ENCODE measurements around the gene BRWD1. TPM values are rescaled to one million over a fixed set of nuclear protein-coding genes. Genes with fewer than 3 reads are reported as not detected.
A peak's percentile ranks its signal among the peaks of the same experiment; 100 is the strongest.

The BRWD1 gene
- total and polyA plus RNA-seq, 2 of the 8 experiments (the other 6 are each of a cell fraction or from before 2014, with no cell fraction given), result 9.3 to 45.2 TPM

GRCh38 chr21:39182016-39182415 is 131.4 kb downstream of the BRWD1 start:
- peak overlapping the region; percentile 72 to 90 for H3K4me2 ChIP-seq (ENCODE audit: insufficient read depth in 1 of 2, low read depth in 2 of 2, low read length in 2 of 2)
- ChIA-PET POLR2A (ENCODE audit: partially characterized antibody) (interaction anchor here (1.0 to 1.7 kb wide), 4 partner anchors 9 to 166 kb away, joined by 3 to 5 read pairs (median 4); partner anchors contain the start of gene BRWD1), CTCF (ENCODE audit: partially characterized antibody) (no interaction called here)
- no peak overlapping the region for H2BK120ac ChIP-seq (replicated peaks; ENCODE audit: low read depth, low read length)
- FAIRE-seq, result no peak
- H2BK20ac ChIP-seq (ENCODE audit: low read length), result no peak overlapping the region
- H3K27ac ChIP-seq (ENCODE audit: low read depth, low read length), result no peak overlapping the region
- H3K36me3 ChIP-seq (ENCODE audit: control insufficient read depth in 2 of 4, insufficient read depth in 4 of 4, low read length in 3 of 4), result peaks cover 0 to 32% (median 7%) of the 10 kb centered on the region in 4 experiments; a peak in 5 of 8 replicates
- no peak overlapping the region for H3K14ac ChIP-seq (ENCODE audit: insufficient read length)
- H3K9ac ChIP-seq (replicated peaks in 1 of 4; ENCODE audit: extremely low read depth in 1 of 4, low read depth in 3 of 4, low read length in 3 of 4), result peak overlapping the region in 2 of 4 experiments; percentile 61 to 64; a peak in 3 of 7 replicates
- DNase-seq (ENCODE audit: low read depth in 1 of 2, low spot score in 2 of 2), result no peak
- no peak overlapping the region for H4K5ac ChIP-seq (ENCODE audit: insufficient read length, low read depth, low read length)
- H3K4me1 ChIP-seq (replicated peaks in 1 of 4; ENCODE audit: control insufficient read depth in 3 of 4, insufficient read depth in 4 of 4, low read length in 3 of 4), result peaks cover 0 to 5% (median 3%) of the 10 kb centered on the region in 4 experiments; a peak in 4 of 7 replicates
- no peak overlapping the region for H2BK5ac ChIP-seq (ENCODE audit: low read depth, low read length)
- peaks cover 3% of the 10 kb centered on the region; the same call in 1 of the 2 replicates for H3K79me1 ChIP-seq (ENCODE audit: low read depth, low read length)
- no peak overlapping the region for H3K18ac ChIP-seq (ENCODE audit: extremely low read depth, low read length)
- no peak overlapping the region for H3K56ac ChIP-seq (replicated peaks; ENCODE audit: insufficient read length, low read depth, low read length)
- 69% methylated on average over 8 of the region's 8 CpGs; no CpG with 5 or more reads in 1 of the 2 experiments for WGBS, 2 experiments (ENCODE audit: extremely low coverage in 1 of 2, insufficient coverage in 1 of 2, insufficient read length in 1 of 2, insufficient replicate concordance in 2 of 2, low coverage in 1 of 2, low lambda C conversion rate in 2 of 2, missing lambda C conversion rate in 1 of 2)
- no peak overlapping the region for H2AFZ ChIP-seq (ENCODE audit: low read length)
- no peak overlapping the region for H3K4ac ChIP-seq (replicated peaks; ENCODE audit: insufficient read length, low read depth, low read length)
- no peak overlapping the region for H4K8ac ChIP-seq (ENCODE audit: extremely low read depth, insufficient read depth, low read length)
- H3K4me3 ChIP-seq (ENCODE audit: extremely low read depth in 1 of 4, insufficient read depth in 2 of 4, low read depth in 3 of 4, low read length in 4 of 4), result peak overlapping the region; percentile 83 to 94 (median 86); a peak in 7 of 8 replicates
- no peak overlapping the region for H2BK15ac ChIP-seq (ENCODE audit: low read length)
- peaks cover 7% of the 10 kb centered on the region; the same call in 1 of the 2 replicates for H3K23me2 ChIP-seq (ENCODE audit: low read depth, low read length)
- peaks cover 0 to 24% of the 10 kb centered on the region in 2 experiments; a peak in 3 of 4 replicates for H3K79me2 ChIP-seq (ENCODE audit: control insufficient read depth in 1 of 2, insufficient read depth in 2 of 2, low read length in 2 of 2)
- no peaks in the 10 kb centered on the region for H3K27me3 ChIP-seq (replicated peaks in 1 of 4; ENCODE audit: control insufficient read depth in 3 of 4, extremely low read depth in 1 of 4, insufficient read depth in 3 of 4, low read length in 3 of 4)
- H4K91ac ChIP-seq (replicated peaks; ENCODE audit: insufficient read length, low read length), result no peak overlapping the region
- H2BK12ac ChIP-seq (ENCODE audit: low read depth, low read length), result no peak overlapping the region
- H4K20me1 ChIP-seq (replicated peaks in 1 of 2; ENCODE audit: control insufficient read depth in 1 of 2, insufficient read depth in 2 of 2, low read length in 2 of 2), result peaks cover 0 to 3% of the 10 kb centered on the region in 2 experiments
- no peak overlapping the region for H3K23ac ChIP-seq (ENCODE audit: insufficient read length)
- no peak overlapping the region for H2AK5ac ChIP-seq (ENCODE audit: low read depth, low read length)
- no peaks in the 10 kb centered on the region for H3K9me3 ChIP-seq (ENCODE audit: insufficient read depth in 2 of 2, low read depth in 1 of 2, low read length in 1 of 2)
- TF ChIP-seq KDM1A (IDR thresholded peaks at IDR 0.05; ENCODE audit: borderline replicate concordance, low read length), result no peak

All from H1 (cell line).